MCF 10A (cell line): Measurements from ENCODE around the gene NBEAL1. TPM values are rescaled to one million over a fixed set of nuclear protein-coding genes. Genes with fewer than 3 reads are reported as not detected.
"Not testable (repeated sequence)": the region's sequence is repeated elsewhere in the genome, so short reads cannot be mapped to it uniquely, and the experiment has no call there.

Experiments used
- BruUV-seq: library from RNA; stranded (reverse); fragments of 400-500 nt; replicated peaks from 2 replicates; lab custom pipeline; 2021; lab: Mats Ljungman, UMichigan
- CTCF ChIA-PET: fragments of 300-600 bp; sonication (Branson Sonifier 250); formaldehyde crosslinking; extraction: SDS; loops from one replicate; lab custom pipeline; 2021; ENCODE audit warnings: antibody characterized with exemption, inconsistent platforms; lab: Yijun Ruan, JAX
- POLR2A ChIA-PET: fragments of 300-600, 350-650 bp; sonication (Branson Sonifier 250); formaldehyde crosslinking; extraction: SDS; loops from one replicate; lab custom pipeline; 2020; ENCODE audit warnings: antibody characterized with exemption, inconsistent platforms; lab: Yijun Ruan, JAX
- DNase-seq: peaks from one replicate; pipeline ENCODE4 v3.0.0-alpha.2; 2018; ENCODE audit not compliant: unreplicated experiment
- H3K27ac Mint-ChIP-seq: one replicate; pipeline ENCODE4 v1.8.0; 2022; ENCODE audit warnings: mild to moderate bottlenecking, low read depth, mixed read lengths; ENCODE audit not compliant: unreplicated experiment
- H3K27me3 Mint-ChIP-seq: one replicate; pipeline ENCODE4 v1.8.0; 2022; ENCODE audit warnings: mixed read lengths; ENCODE audit not compliant: insufficient read depth, unreplicated experiment
- H3K36me3 Mint-ChIP-seq: one replicate; pipeline ENCODE4 v1.8.0; 2022; ENCODE audit warnings: mild to moderate bottlenecking, moderate library complexity, mixed read lengths; ENCODE audit not compliant: insufficient read depth, unreplicated experiment
- H3K4me1 Mint-ChIP-seq: one replicate; pipeline ENCODE4 v1.8.0; 2022; ENCODE audit warnings: mixed read lengths; ENCODE audit not compliant: insufficient read depth, unreplicated experiment
- H3K4me3 Mint-ChIP-seq: one replicate; pipeline ENCODE4 v1.8.0; 2022; ENCODE audit warnings: mild to moderate bottlenecking, moderate library complexity, mixed read lengths; ENCODE audit not compliant: unreplicated experiment
- H3K9me3 Mint-ChIP-seq: one replicate; pipeline ENCODE4 v1.8.0; 2022; ENCODE audit warnings: mixed read lengths; ENCODE audit not compliant: unreplicated experiment
- CTCF ChIP-seq: fragments of 200-600 bp; IDR thresholded peaks from one replicate; pipeline ENCODE4 v1.8.0; 2022; ENCODE audit warnings: antibody characterized with exemption, mild to moderate bottlenecking; ENCODE audit not compliant: unreplicated experiment
- intact Hi-C: fragments of 100-400 bp; cut with micrococcal nuclease; formaldehyde crosslinking; loops from 2 replicates; pipeline ENCODE4 v1.14.1; 2022
- total RNA-seq: library from RNA; stranded (reverse); gene quantifications from 2 replicates; pipeline ENCODE4 v1.2.3, GENCODE V29; 2022

NBEAL1 gene
- total RNA-seq, 1 experiment from 2014 or later = 18.8 TPM

- Mint-ChIP-seq H3K4me1 (no peaks in the 10 kb centered on the region), H3K27me3 (no peaks in the 10 kb centered on the region), H3K9me3 (no peaks in the 10 kb centered on the region), H3K27ac (no peak overlapping the region), H3K4me3 (no peak overlapping the region), H3K36me3 (peaks cover 22% of the 10 kb centered on the region)
- DNase-seq = peak; percentile 41
- intact Hi-C loops = loop anchor here (1.0 to 2.0 kb wide), 4 partner anchors 229 to 684 kb away; no protein-coding TSS in a partner anchor
- POLR2A ChIA-PET = interaction anchor here (0.6 to 2.7 kb wide), 2 partner anchors 10 to 13 kb away, joined by 3 to 12 read pairs; partner anchors contain the start of gene CYP20A1
- TF ChIP-seq CTCF = peak; percentile 83
- BruUV-seq = no TSS peak
- CTCF ChIA-PET = interaction anchor here (0.5 to 3.3 kb wide), 20 partner anchors 9 to 703 kb away, joined by 3 to 26 read pairs (median 4); partner anchors contain the start of gene CYP20A1
Measured at GRCh38 chr2:203225423-203226039, 210.9 kb downstream of the NBEAL1 start.

- BruUV-seq, intact Hi-C loops, H3K4me1 Mint-ChIP-seq, H3K4me3 Mint-ChIP-seq, H3K27ac Mint-ChIP-seq, H3K27me3 Mint-ChIP-seq, DNase-seq, H3K9me3 Mint-ChIP-seq: not testable (repeated sequence)
- ChIA-PET POLR2A (interaction anchor here (0.8 to 2.2 kb wide), 2 partner anchors 8 to 9 kb away, joined by 3 to 7 read pairs; partner anchors contain the start of gene CYP20A1), CTCF (interaction anchor here (0.6 kb wide), 1 partner anchor 229 kb away, joined by 3 read pairs; no protein-coding TSS in a partner anchor)
- H3K36me3 Mint-ChIP-seq = peaks cover 11% of the 10 kb centered on the region
Measured at GRCh38 chr2:203229674-203230073, 215.0 kb downstream of the NBEAL1 start.

GRCh38 chr2:203237346-203238238 is 222.9 kb downstream of the NBEAL1 start:
- peak overlapping the region; percentile 86 for H3K4me3 Mint-ChIP-seq
- no peaks in the 10 kb centered on the region for H3K27me3 Mint-ChIP-seq
- ChIA-PET CTCF (interaction anchor here (0.6 to 5.6 kb wide), 5 partner anchors 9 to 216 kb away, joined by 3 to 26 read pairs (median 3); no protein-coding TSS in a partner anchor), POLR2A (interaction anchor here (0.6 to 2.8 kb wide), 9 partner anchors 8 to 326 kb away, joined by 3 to 17 read pairs (median 9); partner anchors contain the start of genes ABI2, CARF and WDR12)
- no peak overlapping the region for H3K27ac Mint-ChIP-seq
- no peak for TF ChIP-seq CTCF
- intact Hi-C loops = loop anchor here (5.0 kb wide), 3 partner anchors 90 to 405 kb away; partner anchors contain the start of genes ABI2, CARF and WDR12
- no peaks in the 10 kb centered on the region for H3K36me3 Mint-ChIP-seq
- H3K9me3 Mint-ChIP-seq = no peaks in the 10 kb centered on the region
- no TSS peak for BruUV-seq
- H3K4me1 Mint-ChIP-seq = peaks cover 14% of the 10 kb centered on the region
- no peak for DNase-seq

DNA sequence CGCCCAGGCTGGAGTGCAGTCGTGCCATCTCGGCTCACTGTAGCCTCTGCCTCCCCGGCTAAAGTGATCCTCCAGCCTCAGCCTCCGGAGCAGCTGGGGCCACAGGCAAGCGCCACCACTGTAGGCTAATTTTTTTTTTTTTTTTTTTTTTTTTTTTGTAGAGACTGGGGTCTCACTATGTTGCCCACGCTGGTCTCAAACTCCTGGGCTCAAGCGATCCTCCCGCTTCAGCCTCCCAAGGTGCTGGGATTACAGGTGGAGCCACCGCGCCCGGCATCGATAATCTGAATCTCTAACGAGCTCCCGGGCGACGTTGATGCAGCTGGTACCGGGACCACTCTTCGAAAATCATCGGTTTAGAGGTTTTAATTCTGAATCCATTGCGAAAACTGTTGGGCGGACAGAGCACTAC is 223.6 kb downstream of the NBEAL1 start:
- peaks cover 14% of the 10 kb centered on the region for H3K4me1 Mint-ChIP-seq
- H3K4me3 Mint-ChIP-seq = peak overlapping the region; percentile 86
- peak overlapping the region; percentile 96 for H3K27ac Mint-ChIP-seq
- intact Hi-C loops = loop anchor here (5.0 kb wide), 3 partner anchors 89 to 406 kb away; partner anchors contain the start of genes ABI2, CARF and WDR12
- DNase-seq = no peak
- TF ChIP-seq CTCF = no peak
- BruUV-seq = no TSS peak
- ChIA-PET CTCF (interaction anchor here (0.6 to 5.6 kb wide), 7 partner anchors 10 to 653 kb away, joined by 3 to 26 read pairs (median 4); partner anchors contain the start of gene RAPH1), POLR2A (interaction anchor here (1.1 to 2.8 kb wide), 8 partner anchors 9 to 327 kb away, joined by 6 to 17 read pairs (median 10); partner anchors contain the start of genes ABI2, CARF and WDR12)
- H3K9me3 Mint-ChIP-seq = no peaks in the 10 kb centered on the region
- H3K27me3 Mint-ChIP-seq = no peaks in the 10 kb centered on the region
- H3K36me3 Mint-ChIP-seq = no peaks in the 10 kb centered on the region
